HUES6 (cell line): ENCODE data around the gene ZNF814.
"Not testable (repeated sequence)": the region's sequence is repeated elsewhere in the genome, so short reads cannot be mapped to it uniquely, and the experiment has no call there.

ENCODE experiments used
- H3K27ac ChIP-seq: 2 replicates; pipeline ENCODE4 v1.7.0; 2013; ENCODE audit warnings: low read depth, mild to moderate bottlenecking, low read length, inconsistent platforms
- H3K27me3 ChIP-seq: 2 replicates; pipeline ENCODE4 v1.6.1; 2013; ENCODE audit warnings: low read length; ENCODE audit not compliant: control insufficient read depth, insufficient read depth
- H3K36me3 ChIP-seq: 2 replicates; pipeline ENCODE4 v1.6.1; 2013; ENCODE audit warnings: low read length; ENCODE audit not compliant: control insufficient read depth, insufficient read depth
- H3K4me1 ChIP-seq: 2 replicates; pipeline ENCODE4 v1.6.1; 2013; ENCODE audit warnings: low read length; ENCODE audit not compliant: control insufficient read depth, insufficient read depth
- H3K4me3 ChIP-seq: 2 replicates; pipeline ENCODE4 v1.5.1; 2013; ENCODE audit warnings: low read depth, low read length
- H3K9ac ChIP-seq: one replicate; pipeline ENCODE4 v1.6.1; 2013; ENCODE audit warnings: mild to moderate bottlenecking, low read length
- H3K9me3 ChIP-seq: 2 replicates; pipeline ENCODE4 v1.6.1; 2013; ENCODE audit warnings: low read depth, low read length; ENCODE audit not compliant: control insufficient read depth, insufficient read depth

The ZNF814 gene

DNA sequence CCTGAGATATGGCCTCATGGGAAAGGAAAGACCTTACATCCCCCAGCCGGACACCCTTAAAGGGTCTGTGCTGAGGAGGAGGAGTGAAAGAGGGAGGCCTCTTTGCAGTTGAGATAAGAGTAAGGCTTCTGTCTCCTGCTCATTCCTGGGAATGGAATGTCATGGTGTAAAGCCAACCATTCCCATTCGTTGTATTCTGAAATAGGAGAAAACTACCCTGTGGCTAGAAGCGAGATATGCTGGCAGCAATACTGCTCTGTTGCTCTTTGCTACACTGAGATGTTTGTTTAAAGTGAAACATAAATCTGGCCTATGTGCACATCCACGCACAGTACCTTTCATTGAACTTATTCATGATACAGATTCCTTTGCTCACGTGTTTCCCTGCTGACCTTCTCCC is 59.5 kb downstream of the ZNF814 start:
- H3K36me3 ChIP-seq, result peaks cover 12% of the 10 kb centered on the region
- H3K27ac ChIP-seq, result no peak overlapping the region
- H3K4me3 ChIP-seq, result peak overlapping the region; percentile 17; the same call in 1 of the 2 replicates
- no peaks in the 10 kb centered on the region for H3K9me3 ChIP-seq
- no peak overlapping the region for H3K9ac ChIP-seq
- H3K4me1 ChIP-seq, result peaks cover 14% of the 10 kb centered on the region
- no peaks in the 10 kb centered on the region for H3K27me3 ChIP-seq

GRCh38 chr19:57825511-57825910 is 63.3 kb downstream of the ZNF814 start:
- H3K27me3 ChIP-seq, result no peaks in the 10 kb centered on the region
- peaks cover 13% of the 10 kb centered on the region for H3K36me3 ChIP-seq
- peaks cover 18% of the 10 kb centered on the region; the same call in 1 of the 2 replicates for H3K4me1 ChIP-seq
- H3K27ac ChIP-seq, result no peak overlapping the region
- H3K9ac ChIP-seq, result no peak overlapping the region
- H3K9me3 ChIP-seq, result no peaks in the 10 kb centered on the region
- H3K4me3 ChIP-seq, result no peak overlapping the region

GRCh38 chr19:57823608-57824007 is 65.2 kb downstream of the ZNF814 start:
- not testable (repeated sequence) for H3K27me3 ChIP-seq, H3K9me3 ChIP-seq, H3K27ac ChIP-seq, H3K4me3 ChIP-seq
- H3K9ac ChIP-seq, result peak overlapping the region; percentile 36
- H3K4me1 ChIP-seq, result peaks cover 13% of the 10 kb centered on the region
- peaks cover 13% of the 10 kb centered on the region for H3K36me3 ChIP-seq

GRCh38 chr19:57823155-57823554 is 65.7 kb downstream of the ZNF814 start:
- peaks cover 13% of the 10 kb centered on the region for H3K36me3 ChIP-seq
- not testable (repeated sequence) for H3K4me3 ChIP-seq

DNA sequence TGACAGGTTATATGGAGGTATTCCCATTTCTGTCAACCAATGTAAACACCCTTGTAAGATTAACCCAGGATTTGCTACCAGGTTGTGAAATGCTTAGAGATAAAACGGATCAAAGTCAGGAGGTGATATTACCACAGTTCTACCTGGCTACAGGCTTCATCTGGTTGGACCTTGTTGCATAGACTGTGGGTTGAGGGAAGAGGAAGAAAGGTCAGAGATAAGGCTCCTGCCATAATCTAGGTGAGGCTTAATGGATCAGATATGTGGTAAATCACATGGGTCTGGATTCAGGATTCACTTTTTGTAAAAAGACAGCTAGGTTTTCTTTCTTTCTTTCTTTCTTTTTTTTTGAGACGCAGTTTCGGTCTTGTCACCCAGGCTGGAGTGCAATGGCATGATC is 67.3 kb downstream of the ZNF814 start:
- not testable (repeated sequence) for H3K9ac ChIP-seq, H3K27me3 ChIP-seq, H3K27ac ChIP-seq, H3K9me3 ChIP-seq, H3K4me3 ChIP-seq
- H3K4me1 ChIP-seq, result peaks cover 20% of the 10 kb centered on the region
- peaks cover 13% of the 10 kb centered on the region for H3K36me3 ChIP-seq

More at GRCh38 chr19:57823155-57823554, 65.7 kb downstream of the ZNF814 start:
- not testable (repeated sequence) for H3K27ac ChIP-seq, H3K9me3 ChIP-seq, H3K27me3 ChIP-seq, H3K9ac ChIP-seq
- H3K4me1 ChIP-seq, result peaks cover 17% of the 10 kb centered on the region

DNA sequence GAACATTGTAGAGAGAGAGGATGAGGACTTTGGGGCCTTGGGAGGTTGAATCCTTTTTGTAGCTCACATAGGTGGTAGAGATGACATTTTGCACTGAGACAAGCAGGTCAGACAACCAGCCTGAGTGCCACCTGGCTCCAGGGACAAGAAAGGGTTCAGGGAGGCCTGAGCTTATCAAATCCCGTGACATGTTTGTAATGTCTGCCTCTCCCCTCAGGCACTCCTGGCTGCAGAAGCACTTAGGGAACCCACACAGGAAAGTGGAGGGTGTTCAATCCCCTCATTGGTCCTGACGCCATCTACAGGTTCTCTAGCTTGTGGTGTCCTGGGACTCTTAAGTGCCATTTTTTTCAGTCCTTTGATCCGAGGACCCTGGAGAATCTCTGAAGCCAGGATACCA is 67.7 kb downstream of the ZNF814 start:
- H3K27ac ChIP-seq, H3K27me3 ChIP-seq, H3K9ac ChIP-seq, H3K9me3 ChIP-seq, H3K36me3 ChIP-seq: not testable (repeated sequence)
- peak overlapping the region; percentile 93; the same call in 1 of the 2 replicates for H3K4me3 ChIP-seq
- H3K4me1 ChIP-seq, result peaks cover 20% of the 10 kb centered on the region

GRCh38 chr19:57820599-57820998 is 68.2 kb downstream of the ZNF814 start:
- Histone ChIP-seq H3K27ac (no peak overlapping the region; the same call in 1 of the 2 replicates), H3K36me3 (peaks cover 8% of the 10 kb centered on the region), H3K27me3 (no peaks in the 10 kb centered on the region), H3K4me1 (peaks cover 20% of the 10 kb centered on the region), H3K4me3 (peak overlapping the region; percentile 93), H3K9me3 (no peaks in the 10 kb centered on the region), H3K9ac (peak overlapping the region; percentile 98)

DNA sequence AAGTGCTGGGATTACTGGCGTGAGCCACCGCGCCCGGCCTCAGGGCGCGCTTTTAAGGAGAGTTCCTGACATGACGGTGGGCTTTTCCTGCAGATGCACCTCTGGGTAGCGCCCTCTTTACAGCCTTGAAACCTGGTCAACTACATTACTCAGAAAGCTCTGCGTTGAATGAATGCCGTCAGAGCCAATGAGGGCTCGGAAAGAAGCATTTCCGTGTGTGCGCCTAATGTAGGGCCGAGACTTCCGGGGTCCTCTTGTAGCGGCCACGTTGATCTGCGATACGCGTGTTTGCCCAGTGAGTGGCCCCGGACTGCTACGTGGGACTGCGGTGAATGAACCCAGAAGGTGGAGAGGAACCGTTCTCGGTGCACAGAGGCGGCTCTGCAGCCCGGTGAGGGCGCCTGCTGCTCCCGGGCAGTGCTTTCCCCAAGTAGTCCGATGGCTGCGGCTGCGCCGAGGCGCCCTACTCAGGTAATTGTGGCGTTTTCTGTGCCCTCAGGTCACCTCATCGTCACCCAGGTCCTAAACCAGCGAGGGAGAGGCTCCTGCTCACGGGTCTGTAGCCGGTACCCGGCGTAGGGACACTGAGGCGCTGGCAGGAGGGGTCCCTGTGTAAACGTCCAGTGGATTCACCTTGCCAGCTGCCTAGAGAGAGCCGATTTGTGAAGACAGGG is 69.2 kb downstream of the ZNF814 start:
- H3K9ac ChIP-seq, result peak overlapping the region; percentile 98
- peak overlapping the region; percentile 93 for H3K4me3 ChIP-seq
- H3K4me1 ChIP-seq, result peaks cover 20% of the 10 kb centered on the region
- H3K27me3 ChIP-seq, result no peaks in the 10 kb centered on the region
- peaks cover 8% of the 10 kb centered on the region for H3K36me3 ChIP-seq
- no peaks in the 10 kb centered on the region for H3K9me3 ChIP-seq
- peak overlapping the region; percentile 83 for H3K27ac ChIP-seq

DNA sequence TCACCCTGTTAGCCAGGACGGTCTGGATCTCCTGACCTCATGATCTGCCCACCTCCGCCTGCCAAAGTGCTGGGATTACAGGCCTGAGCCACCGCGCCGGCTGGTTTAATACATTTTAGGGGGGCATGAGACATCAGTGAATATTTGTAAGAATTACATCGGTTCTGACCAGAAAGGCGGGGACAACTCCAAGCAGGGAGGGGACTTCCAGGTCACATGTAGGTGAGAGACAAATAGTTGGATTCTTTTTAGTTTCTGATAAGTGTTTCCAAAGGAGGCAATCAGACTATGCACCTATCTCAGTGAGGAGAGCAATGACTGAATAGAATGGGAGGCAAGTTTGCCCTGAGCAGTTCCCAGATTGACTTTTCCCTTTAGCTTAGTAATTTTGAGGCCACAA is 70.5 kb downstream of the ZNF814 start:
- no peak overlapping the region for H3K9ac ChIP-seq
- peaks cover 8% of the 10 kb centered on the region for H3K36me3 ChIP-seq
- no peak overlapping the region for H3K27ac ChIP-seq
- no peaks in the 10 kb centered on the region for H3K27me3 ChIP-seq
- H3K4me1 ChIP-seq, result peaks cover 17% of the 10 kb centered on the region
- H3K4me3 ChIP-seq, result peak overlapping the region; percentile 21; the same call in 1 of the 2 replicates
- H3K9me3 ChIP-seq, result no peaks in the 10 kb centered on the region

DNA sequence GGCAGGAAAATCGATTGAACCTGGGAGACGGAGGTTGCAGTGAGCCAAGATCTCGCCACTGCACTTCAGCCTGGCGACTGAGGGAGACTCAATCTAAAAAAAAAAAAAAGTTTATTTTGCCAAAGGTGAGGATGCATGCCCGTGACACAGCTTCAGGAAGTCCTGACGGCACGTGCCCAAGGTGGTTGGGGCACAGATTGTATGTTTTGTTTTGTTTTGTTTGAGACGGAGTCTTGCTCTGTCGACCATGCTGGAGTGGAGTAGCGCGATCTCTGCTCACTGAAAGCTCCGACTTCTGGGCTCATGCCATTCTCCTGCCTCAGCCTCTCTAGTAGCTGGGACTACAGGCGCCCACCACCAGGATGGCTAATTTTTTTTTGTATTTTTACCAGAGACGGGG is 70.9 kb downstream of the ZNF814 start:
- no peak overlapping the region for H3K4me3 ChIP-seq
- no peaks in the 10 kb centered on the region for H3K27me3 ChIP-seq
- no peak overlapping the region for H3K9ac ChIP-seq
- peaks cover 10% of the 10 kb centered on the region for H3K36me3 ChIP-seq
- no peaks in the 10 kb centered on the region for H3K9me3 ChIP-seq
- H3K27ac ChIP-seq, result no peak overlapping the region
- peaks cover 15% of the 10 kb centered on the region for H3K4me1 ChIP-seq

GRCh38 chr19:57816652-57817051 is 72.2 kb downstream of the ZNF814 start:
- H3K27ac ChIP-seq, result no peak overlapping the region
- H3K4me1 ChIP-seq, result peaks cover 15% of the 10 kb centered on the region
- H3K36me3 ChIP-seq, result peaks cover 13% of the 10 kb centered on the region
- H3K27me3 ChIP-seq, result no peaks in the 10 kb centered on the region
- no peaks in the 10 kb centered on the region for H3K9me3 ChIP-seq
- H3K4me3 ChIP-seq, result no peak overlapping the region
- no peak overlapping the region for H3K9ac ChIP-seq
